ENCODE data around the gene DLX5. TPM values are rescaled to one million over a fixed set of nuclear protein-coding genes. Genes with fewer than 3 reads are reported as not detected.

Gene DLX5
- total RNA-seq, 1 donor from 2014 or later = 3.7 TPM

- Histone ChIP-seq H3K36me3 (no peaks in the 10 kb centered on the region), H3K4me3 (no peak overlapping the region), H3K9me3 (no peaks in the 10 kb centered on the region), H3K27me3 (peaks cover 28% of the 10 kb centered on the region), H3K27ac (no peak overlapping the region), H3K4me1 (peaks cover 11% of the 10 kb centered on the region)
- intact Hi-C loops (cut with DNase I) = no loop called here
- no peak for DNase-seq (ENCODE audit: extremely low spot score in 2 of 2)
- TF ChIP-seq POLR2AphosphoS5 (IDR thresholded peaks at IDR 0.05; ENCODE audit: insufficient read depth in 1 of 2, low read depth in 1 of 2) = no peak
- no peak for TF ChIP-seq POLR2A (IDR thresholded peaks at IDR 0.05)
- no peak for TF ChIP-seq CTCF (IDR thresholded peaks at IDR 0.05)
Measured at GRCh38 chr7:96992192-96993005, 32.2 kb downstream of the DLX5 start.

DNA sequence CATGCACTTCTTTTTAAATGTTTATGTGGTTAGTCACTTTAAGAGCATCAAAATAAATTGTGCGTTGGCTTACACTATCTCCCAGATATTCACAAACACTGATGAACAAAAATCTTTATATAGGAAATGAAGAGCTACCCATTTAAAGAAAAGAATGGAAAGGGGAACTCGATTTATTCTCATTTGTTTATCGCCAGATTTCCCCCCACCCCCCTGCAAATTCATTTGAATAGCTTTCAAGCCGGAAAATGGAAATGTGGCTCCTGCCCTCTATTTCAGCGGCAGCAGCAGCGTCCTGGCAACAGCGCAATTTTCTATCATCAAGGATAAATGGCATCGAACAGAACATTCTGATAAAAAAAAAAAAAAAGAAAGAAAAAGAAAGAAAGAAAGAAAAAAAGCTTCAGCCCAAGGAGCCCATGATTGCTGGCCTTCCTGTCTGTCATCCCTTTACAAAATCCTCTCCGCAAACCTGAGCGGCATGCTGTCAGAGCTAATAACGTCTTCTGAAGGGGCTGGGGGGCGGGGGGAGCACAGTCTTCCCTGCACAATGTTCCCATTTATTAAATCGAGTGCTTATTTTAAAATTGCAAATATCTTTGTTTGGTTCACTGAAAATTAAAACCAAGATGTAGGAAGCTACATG lies 33.0 kb downstream of the DLX5 start:
- DNase-seq (ENCODE audit: extremely low spot score in 2 of 2) = no peak
- intact Hi-C loops (cut with DNase I) = no loop called here
- peaks cover 21% of the 10 kb centered on the region for H3K27me3 ChIP-seq
- no peak overlapping the region for H3K4me3 ChIP-seq
- no peaks in the 10 kb centered on the region for H3K9me3 ChIP-seq
- peaks cover 11% of the 10 kb centered on the region for H3K4me1 ChIP-seq
- no peak overlapping the region for H3K27ac ChIP-seq
- H3K36me3 ChIP-seq = no peaks in the 10 kb centered on the region
- TF ChIP-seq CTCF (IDR thresholded peaks at IDR 0.05) (no peak), POLR2AphosphoS5 (IDR thresholded peaks at IDR 0.05; ENCODE audit: insufficient read depth in 1 of 2, low read depth in 1 of 2) (no peak), POLR2A (IDR thresholded peaks at IDR 0.05) (no peak)

- Histone ChIP-seq H3K36me3 (no peaks in the 10 kb centered on the region), H3K4me1 (peaks cover 11% of the 10 kb centered on the region), H3K27me3 (peaks cover 20% of the 10 kb centered on the region), H3K27ac (no peak overlapping the region), H3K4me3 (no peak overlapping the region), H3K9me3 (no peaks in the 10 kb centered on the region)
- TF ChIP-seq CTCF (IDR thresholded peaks at IDR 0.05) (no peak), POLR2A (IDR thresholded peaks at IDR 0.05) (no peak), POLR2AphosphoS5 (IDR thresholded peaks at IDR 0.05; ENCODE audit: insufficient read depth in 1 of 2, low read depth in 1 of 2) (no peak)
- intact Hi-C loops (cut with DNase I) = no loop called here
- no peak for DNase-seq (ENCODE audit: extremely low spot score in 2 of 2)
Measured at GRCh38 chr7:96989859-96990317, 34.7 kb downstream of the DLX5 start.

- H3K4me3 ChIP-seq = no peak overlapping the region
- TF ChIP-seq CTCF (IDR thresholded peaks at IDR 0.05) (no peak), POLR2A (IDR thresholded peaks at IDR 0.05) (no peak), POLR2AphosphoS5 (IDR thresholded peaks at IDR 0.05; ENCODE audit: insufficient read depth in 1 of 2, low read depth in 1 of 2) (no peak)
- intact Hi-C loops (cut with DNase I) = no loop called here
- no peak for DNase-seq (ENCODE audit: extremely low spot score in 2 of 2)
- peaks cover 20% of the 10 kb centered on the region for H3K27me3 ChIP-seq
- H3K4me1 ChIP-seq = peaks cover 11% of the 10 kb centered on the region
- no peaks in the 10 kb centered on the region for H3K36me3 ChIP-seq
- no peaks in the 10 kb centered on the region for H3K9me3 ChIP-seq
- no peak overlapping the region for H3K27ac ChIP-seq
Measured at GRCh38 chr7:96989241-96989858, 35.3 kb downstream of the DLX5 start.

Data from vagina (tissue), 2 donors.